GM12865 (cell line): ENCODE measurements around the gene SAE1.
A peak's percentile ranks its signal among the peaks of the same experiment; 100 is the strongest.
"Not testable (repeated sequence)": the region's sequence is repeated elsewhere in the genome, so short reads cannot be mapped to it uniquely, and the experiment has no call there.

ENCODE experiments used
- DNase-seq: peaks from one replicate; pipeline ENCODE4 v3.0.0; 2010; ENCODE audit warnings: low read depth
- H3K4me3 ChIP-seq: 2 replicates; pipeline ENCODE4 v1.5.1; 2011; ENCODE audit warnings: mild to moderate bottlenecking, low read depth, low read length, control low read depth
- CTCF ChIP-seq: IDR thresholded peaks from 2 replicates; pipeline ENCODE4 v1.5.1; 2011; ENCODE audit warnings: low read length, control low read depth, low read depth, inconsistent platforms; ENCODE audit not compliant: insufficient read depth; ENCODE audit errors: missing control alignments

The SAE1 gene

GRCh38 chr19:47243776-47244547, 113.3 kb downstream of the SAE1 start:
- H3K4me3 ChIP-seq = peak overlapping the region; percentile 61
- DNase-seq = peak; percentile 97
- peak; percentile 94 for TF ChIP-seq CTCF

- TF ChIP-seq CTCF = peak; percentile 88
- H3K4me3 ChIP-seq = no peak overlapping the region
- peak; percentile 83 for DNase-seq
Measured at GRCh38 chr19:47247308-47247990, 116.8 kb downstream of the SAE1 start.

- not testable (repeated sequence) for H3K4me3 ChIP-seq, DNase-seq
Measured at GRCh38 chr19:47253016-47253415, 122.4 kb downstream of the SAE1 start.

GRCh38 chr19:47253467-47253881, 122.8 kb downstream of the SAE1 start:
- no peak overlapping the region for H3K4me3 ChIP-seq
- no peak for DNase-seq
- TF ChIP-seq CTCF = no peak

GRCh38 chr19:47253970-47254369, 123.3 kb downstream of the SAE1 start:
- no peak for DNase-seq

GRCh38 chr19:47255879-47256692, 125.5 kb downstream of the SAE1 start, which contains the start of gene CCDC9:
CCDC9 (plus strand) TSS chr19:47256525; CDS start chr19:47258401, 1,876 bp downstream.
- DNase-seq = peak; percentile 98
- no peak for TF ChIP-seq CTCF
- peak within 1 kb of the TSS; percentile 83 for H3K4me3 ChIP-seq

More at GRCh38 chr19:47253970-47254369, 123.3 kb downstream of the SAE1 start:
- TF ChIP-seq CTCF = no peak
- no peak overlapping the region for H3K4me3 ChIP-seq
